ENCODE measurements around the gene CCDC102B.

Gene CCDC102B

GRCh38 chr18:68956650-68957049, 158.8 kb downstream of the CCDC102B start:
- Histone ChIP-seq H2BK120ac (ENCODE audit: low read depth, low read length) (no peak overlapping the region), H3K36me3 (ENCODE audit: control insufficient read depth, insufficient read depth, low read length) (no peaks in the 10 kb centered on the region), H2BK15ac (replicated peaks; ENCODE audit: low read depth) (no peak overlapping the region), H2AK5ac (ENCODE audit: low read length) (no peak overlapping the region), H3K79me2 (ENCODE audit: control insufficient read depth, insufficient read depth, low read length) (no peaks in the 10 kb centered on the region), H3K56ac (ENCODE audit: low read length) (no peak overlapping the region), H3K4me2 (ENCODE audit: low read length) (no peak overlapping the region), H3K9ac (ENCODE audit: low read length) (no peak overlapping the region), H3K27me3 (ENCODE audit: insufficient read depth, low read length, poor library complexity) (no peaks in the 10 kb centered on the region), H3K4ac (ENCODE audit: low read depth, low read length) (no peak overlapping the region), H3K79me1 (ENCODE audit: low read length) (no peaks in the 10 kb centered on the region), H3K27ac (ENCODE audit: low read depth, low read length) (no peak overlapping the region), H3K4me1 (ENCODE audit: control insufficient read depth, low read depth, low read length) (no peaks in the 10 kb centered on the region), H2BK5ac (ENCODE audit: low read length) (no peak overlapping the region), H4K8ac (ENCODE audit: low read depth, low read length) (no peak overlapping the region), H3K18ac (ENCODE audit: low read length) (no peak overlapping the region), H4K5ac (ENCODE audit: low read length) (no peak overlapping the region), H3K23ac (ENCODE audit: low read length) (no peak overlapping the region), H3K4me3 (ENCODE audit: low read length) (no peak overlapping the region)
- WGBS (ENCODE audit: extremely low coverage, insufficient coverage, low lambda C conversion rate) = no CpG with 5 or more reads among the region's 2 CpGs
- no peak for DNase-seq

GRCh38 chr18:68960355-68960754, 162.5 kb downstream of the CCDC102B start:
- H3K79me1 ChIP-seq (ENCODE audit: low read length) = no peaks in the 10 kb centered on the region
- no peak overlapping the region for H3K23ac ChIP-seq (ENCODE audit: low read length)
- H3K18ac ChIP-seq (ENCODE audit: low read length) = no peak overlapping the region
- no peak overlapping the region for H2BK120ac ChIP-seq (ENCODE audit: low read depth, low read length)
- no peak overlapping the region for H3K9ac ChIP-seq (ENCODE audit: low read length)
- no peak overlapping the region for H2BK5ac ChIP-seq (ENCODE audit: low read length)
- H3K4me1 ChIP-seq (ENCODE audit: control insufficient read depth, low read depth, low read length) = no peaks in the 10 kb centered on the region
- H3K4me2 ChIP-seq (ENCODE audit: low read length) = no peak overlapping the region
- H4K5ac ChIP-seq (ENCODE audit: low read length) = no peak overlapping the region
- no peak overlapping the region for H3K4me3 ChIP-seq (ENCODE audit: low read length)
- no peak overlapping the region for H2BK15ac ChIP-seq (replicated peaks; ENCODE audit: low read depth)
- H3K27me3 ChIP-seq (ENCODE audit: insufficient read depth, low read length, poor library complexity) = no peaks in the 10 kb centered on the region
- WGBS (ENCODE audit: extremely low coverage, insufficient coverage, low lambda C conversion rate) = no CpG with 5 or more reads among the region's 3 CpGs
- no peak overlapping the region for H2AK5ac ChIP-seq (ENCODE audit: low read length)
- no peaks in the 10 kb centered on the region for H3K79me2 ChIP-seq (ENCODE audit: control insufficient read depth, insufficient read depth, low read length)
- no peak overlapping the region for H3K4ac ChIP-seq (ENCODE audit: low read depth, low read length)
- no peak overlapping the region for H3K56ac ChIP-seq (ENCODE audit: low read length)
- H4K8ac ChIP-seq (ENCODE audit: low read depth, low read length) = no peak overlapping the region
- no peak overlapping the region for H3K27ac ChIP-seq (ENCODE audit: low read depth, low read length)
- peak; percentile 29 for DNase-seq
- no peaks in the 10 kb centered on the region for H3K36me3 ChIP-seq (ENCODE audit: control insufficient read depth, insufficient read depth, low read length)

DNA sequence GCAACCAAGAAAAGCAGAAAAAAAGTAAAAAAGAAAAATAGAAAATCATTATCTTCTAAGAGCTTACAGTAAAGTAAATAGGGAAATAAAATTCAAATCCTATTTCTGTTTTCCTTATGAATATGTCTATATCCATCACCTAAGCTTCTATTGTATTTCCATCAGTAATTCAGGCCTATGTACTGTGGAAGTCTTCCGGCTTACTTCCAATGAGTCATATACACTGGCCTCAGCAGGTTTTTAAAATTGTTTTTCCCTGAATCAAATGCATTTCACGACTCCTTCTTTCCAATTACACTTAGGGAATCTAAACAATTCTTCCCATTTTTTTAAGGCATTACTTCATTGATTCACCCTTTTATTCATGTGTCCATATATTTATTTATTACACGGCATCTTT, 164.7 kb downstream of the CCDC102B start:
- H2BK5ac ChIP-seq (ENCODE audit: low read length) = no peak overlapping the region
- DNase-seq = no peak

GRCh38 chr18:68965817-68966216, 167.9 kb downstream of the CCDC102B start:
- H3K23ac ChIP-seq (ENCODE audit: low read length) = no peak overlapping the region
- no peak overlapping the region for H4K5ac ChIP-seq (ENCODE audit: low read length)
- no peak overlapping the region for H3K4me3 ChIP-seq (ENCODE audit: low read length)
- H3K9ac ChIP-seq (ENCODE audit: low read length) = no peak overlapping the region
- H3K56ac ChIP-seq (ENCODE audit: low read length) = no peak overlapping the region
- H3K4me2 ChIP-seq (ENCODE audit: low read length) = no peak overlapping the region
- H3K79me1 ChIP-seq (ENCODE audit: low read length) = no peaks in the 10 kb centered on the region
- no peak overlapping the region for H3K18ac ChIP-seq (ENCODE audit: low read length)
- no peak overlapping the region for H3K27ac ChIP-seq (ENCODE audit: low read depth, low read length)
- H3K4ac ChIP-seq (ENCODE audit: low read depth, low read length) = no peak overlapping the region
- H3K79me2 ChIP-seq (ENCODE audit: control insufficient read depth, insufficient read depth, low read length) = no peaks in the 10 kb centered on the region
- no peak overlapping the region for H2BK5ac ChIP-seq (ENCODE audit: low read length)
- no peak overlapping the region for H2BK15ac ChIP-seq (replicated peaks; ENCODE audit: low read depth)
- H3K4me1 ChIP-seq (ENCODE audit: control insufficient read depth, low read depth, low read length) = no peaks in the 10 kb centered on the region
- no CpG with 5 or more reads among the region's 3 CpGs for WGBS (ENCODE audit: extremely low coverage, insufficient coverage, low lambda C conversion rate)
- H2AK5ac ChIP-seq (ENCODE audit: low read length) = no peak overlapping the region
- H3K27me3 ChIP-seq (ENCODE audit: insufficient read depth, low read length, poor library complexity) = no peaks in the 10 kb centered on the region
- no peak for DNase-seq
- H3K36me3 ChIP-seq (ENCODE audit: control insufficient read depth, insufficient read depth, low read length) = no peaks in the 10 kb centered on the region
- H2BK120ac ChIP-seq (ENCODE audit: low read depth, low read length) = no peak overlapping the region
- no peak overlapping the region for H4K8ac ChIP-seq (ENCODE audit: low read depth, low read length)

More for the DNA sequence above, 164.7 kb downstream of the CCDC102B start:
- Histone ChIP-seq H3K18ac (ENCODE audit: low read length) (no peak overlapping the region), H3K4me2 (ENCODE audit: low read length) (no peak overlapping the region), H3K36me3 (ENCODE audit: control insufficient read depth, insufficient read depth, low read length) (no peaks in the 10 kb centered on the region), H3K79me2 (ENCODE audit: control insufficient read depth, insufficient read depth, low read length) (no peaks in the 10 kb centered on the region), H3K27ac (ENCODE audit: low read depth, low read length) (no peak overlapping the region), H2AK5ac (ENCODE audit: low read length) (no peak overlapping the region), H3K79me1 (ENCODE audit: low read length) (no peaks in the 10 kb centered on the region), H3K4me3 (ENCODE audit: low read length) (no peak overlapping the region), H3K27me3 (ENCODE audit: insufficient read depth, low read length, poor library complexity) (no peaks in the 10 kb centered on the region), H3K23ac (ENCODE audit: low read length) (no peak overlapping the region), H3K56ac (ENCODE audit: low read length) (no peak overlapping the region), H3K4me1 (ENCODE audit: control insufficient read depth, low read depth, low read length) (no peaks in the 10 kb centered on the region), H4K8ac (ENCODE audit: low read depth, low read length) (no peak overlapping the region), H3K4ac (ENCODE audit: low read depth, low read length) (no peak overlapping the region), H2BK120ac (ENCODE audit: low read depth, low read length) (no peak overlapping the region), H4K5ac (ENCODE audit: low read length) (no peak overlapping the region), H3K9ac (ENCODE audit: low read length) (no peak overlapping the region), H2BK15ac (replicated peaks; ENCODE audit: low read depth) (no peak overlapping the region)
- WGBS (ENCODE audit: extremely low coverage, insufficient coverage, low lambda C conversion rate) = no CpG with 5 or more reads among the region's 3 CpGs

- H3K4me1 ChIP-seq (ENCODE audit: control insufficient read depth, low read depth, low read length) = no peaks in the 10 kb centered on the region
- H3K9ac ChIP-seq (ENCODE audit: low read length) = no peak overlapping the region
- H2AK5ac ChIP-seq (ENCODE audit: low read length) = no peak overlapping the region
- H3K4me2 ChIP-seq (ENCODE audit: low read length) = no peak overlapping the region
- no peak overlapping the region for H2BK120ac ChIP-seq (ENCODE audit: low read depth, low read length)
- H3K4me3 ChIP-seq (ENCODE audit: low read length) = no peak overlapping the region
- H3K4ac ChIP-seq (ENCODE audit: low read depth, low read length) = no peak overlapping the region
- no peak overlapping the region for H4K5ac ChIP-seq (ENCODE audit: low read length)
- no peak overlapping the region for H4K8ac ChIP-seq (ENCODE audit: low read depth, low read length)
- no peak overlapping the region for H2BK5ac ChIP-seq (ENCODE audit: low read length)
- H3K79me1 ChIP-seq (ENCODE audit: low read length) = no peaks in the 10 kb centered on the region
- H3K23ac ChIP-seq (ENCODE audit: low read length) = no peak overlapping the region
- no peaks in the 10 kb centered on the region for H3K79me2 ChIP-seq (ENCODE audit: control insufficient read depth, insufficient read depth, low read length)
- H3K56ac ChIP-seq (ENCODE audit: low read length) = no peak overlapping the region
- WGBS (ENCODE audit: extremely low coverage, insufficient coverage, low lambda C conversion rate) = no CpG with 5 or more reads among the region's 5 CpGs
- no peaks in the 10 kb centered on the region for H3K36me3 ChIP-seq (ENCODE audit: control insufficient read depth, insufficient read depth, low read length)
- no peak overlapping the region for H3K18ac ChIP-seq (ENCODE audit: low read length)
- H2BK15ac ChIP-seq (replicated peaks; ENCODE audit: low read depth) = no peak overlapping the region
- no peak for DNase-seq
- H3K27ac ChIP-seq (ENCODE audit: low read depth, low read length) = no peak overlapping the region
- H3K27me3 ChIP-seq (ENCODE audit: insufficient read depth, low read length, poor library complexity) = no peaks in the 10 kb centered on the region
These were observed 171.1 kb downstream of the CCDC102B start for GRCh38 chr18:68969027-68969426.

DNA sequence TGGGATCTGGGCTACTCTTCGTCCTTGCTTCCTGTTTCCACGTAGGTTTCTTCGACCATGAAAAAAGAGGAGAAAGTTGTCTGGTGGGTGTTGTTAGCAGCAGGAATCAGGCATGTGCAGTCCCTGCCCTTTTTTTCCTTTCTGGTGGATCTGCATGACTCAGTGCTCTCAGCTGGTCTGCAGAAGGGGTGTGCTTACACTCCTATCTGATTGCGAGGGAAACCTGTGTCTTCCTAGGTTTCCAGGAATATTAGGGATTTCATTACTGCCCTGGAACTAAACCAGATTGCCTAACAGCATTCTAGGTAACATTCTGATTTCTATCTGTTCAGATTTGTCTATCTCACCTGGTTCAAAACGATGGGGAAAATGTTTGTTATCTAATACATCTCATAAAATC, 174.3 kb downstream of the CCDC102B start:
- H3K79me1 ChIP-seq (ENCODE audit: low read length) = no peaks in the 10 kb centered on the region
- H3K23ac ChIP-seq (ENCODE audit: low read length) = no peak overlapping the region
- no peak overlapping the region for H3K56ac ChIP-seq (ENCODE audit: low read length)
- H2BK15ac ChIP-seq (replicated peaks; ENCODE audit: low read depth) = no peak overlapping the region
- no peak overlapping the region for H2BK5ac ChIP-seq (ENCODE audit: low read length)
- H4K5ac ChIP-seq (ENCODE audit: low read length) = no peak overlapping the region
- no peak overlapping the region for H2AK5ac ChIP-seq (ENCODE audit: low read length)
- no peaks in the 10 kb centered on the region for H3K36me3 ChIP-seq (ENCODE audit: control insufficient read depth, insufficient read depth, low read length)
- H3K4ac ChIP-seq (ENCODE audit: low read depth, low read length) = no peak overlapping the region
- no CpG with 5 or more reads among the region's 5 CpGs for WGBS (ENCODE audit: extremely low coverage, insufficient coverage, low lambda C conversion rate)
- H3K4me3 ChIP-seq (ENCODE audit: low read length) = no peak overlapping the region
- H3K27me3 ChIP-seq (ENCODE audit: insufficient read depth, low read length, poor library complexity) = no peaks in the 10 kb centered on the region
- H3K4me1 ChIP-seq (ENCODE audit: control insufficient read depth, low read depth, low read length) = no peaks in the 10 kb centered on the region
- H4K8ac ChIP-seq (ENCODE audit: low read depth, low read length) = no peak overlapping the region
- no peak overlapping the region for H3K9ac ChIP-seq (ENCODE audit: low read length)
- H3K27ac ChIP-seq (ENCODE audit: low read depth, low read length) = no peak overlapping the region
- H2BK120ac ChIP-seq (ENCODE audit: low read depth, low read length) = no peak overlapping the region
- DNase-seq = peak; percentile 23
- H3K79me2 ChIP-seq (ENCODE audit: control insufficient read depth, insufficient read depth, low read length) = no peaks in the 10 kb centered on the region
- H3K18ac ChIP-seq (ENCODE audit: low read length) = no peak overlapping the region
- H3K4me2 ChIP-seq (ENCODE audit: low read length) = no peak overlapping the region

All from mesendoderm (in vitro differentiated cells).